Measurements from ENCODE around the gene NKTR.

DNA sequence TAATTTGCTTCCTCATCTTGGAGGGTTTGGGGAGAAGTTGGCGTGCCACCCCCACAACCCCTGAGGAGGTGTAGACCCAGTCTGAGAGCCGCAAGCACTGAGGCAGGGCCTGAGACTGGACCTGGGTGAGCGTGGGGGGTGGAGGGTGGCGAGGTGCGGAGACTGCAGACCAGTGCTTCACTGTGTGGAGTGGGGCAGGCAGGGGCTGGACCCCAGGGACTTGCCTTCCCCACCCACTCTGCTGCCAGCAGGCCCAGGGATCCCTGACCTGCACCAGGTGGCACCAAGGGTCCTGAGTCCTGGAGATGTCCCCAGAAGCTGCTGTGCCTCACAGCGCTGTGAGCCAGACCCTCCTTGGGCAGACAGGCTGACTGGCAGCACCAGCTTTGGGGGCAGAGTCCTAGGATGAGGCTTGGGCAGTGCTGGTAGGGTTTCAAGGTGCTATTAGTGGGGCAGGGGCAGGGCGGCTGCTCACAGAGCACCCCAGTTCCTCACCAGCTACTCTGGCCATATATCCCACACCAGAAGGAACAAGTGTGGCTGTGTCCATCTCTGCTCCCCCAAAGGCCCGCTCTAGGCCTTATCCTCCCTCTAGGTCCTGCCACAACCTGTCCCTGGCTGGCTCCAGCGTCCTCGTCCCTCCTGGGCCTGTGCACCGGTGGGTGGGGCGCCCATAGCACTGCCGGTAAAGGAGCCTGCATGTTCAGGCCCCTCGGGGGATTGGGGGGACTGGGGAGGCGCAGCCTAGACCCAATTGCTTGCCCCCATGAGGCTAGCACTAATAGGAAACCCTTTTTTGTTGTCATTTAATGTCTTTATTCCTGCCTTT is 64.8 kb downstream of the NKTR start:
- TF ChIP-seq, protein P1, sequence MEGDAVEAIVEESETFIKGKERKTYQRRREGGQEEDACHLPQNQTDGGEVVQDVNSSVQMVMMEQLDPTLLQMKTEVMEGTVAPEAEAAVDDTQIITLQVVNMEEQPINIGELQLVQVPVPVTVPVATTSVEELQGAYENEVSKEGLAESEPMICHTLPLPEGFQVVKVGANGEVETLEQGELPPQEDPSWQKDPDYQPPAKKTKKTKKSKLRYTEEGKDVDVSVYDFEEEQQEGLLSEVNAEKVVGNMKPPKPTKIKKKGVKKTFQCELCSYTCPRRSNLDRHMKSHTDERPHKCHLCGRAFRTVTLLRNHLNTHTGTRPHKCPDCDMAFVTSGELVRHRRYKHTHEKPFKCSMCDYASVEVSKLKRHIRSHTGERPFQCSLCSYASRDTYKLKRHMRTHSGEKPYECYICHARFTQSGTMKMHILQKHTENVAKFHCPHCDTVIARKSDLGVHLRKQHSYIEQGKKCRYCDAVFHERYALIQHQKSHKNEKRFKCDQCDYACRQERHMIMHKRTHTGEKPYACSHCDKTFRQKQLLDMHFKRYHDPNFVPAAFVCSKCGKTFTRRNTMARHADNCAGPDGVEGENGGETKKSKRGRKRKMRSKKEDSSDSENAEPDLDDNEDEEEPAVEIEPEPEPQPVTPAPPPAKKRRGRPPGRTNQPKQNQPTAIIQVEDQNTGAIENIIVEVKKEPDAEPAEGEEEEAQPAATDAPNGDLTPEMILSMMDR (IDR thresholded peaks at IDR 0.05) = no peak
- TF ChIP-seq EP300 (IDR thresholded peaks at IDR 0.05) (no peak), POLR2A (IDR thresholded peaks at IDR 0.05) (no peak)
